ENCODE results near the gene KDSR.

The KDSR gene

DNA sequence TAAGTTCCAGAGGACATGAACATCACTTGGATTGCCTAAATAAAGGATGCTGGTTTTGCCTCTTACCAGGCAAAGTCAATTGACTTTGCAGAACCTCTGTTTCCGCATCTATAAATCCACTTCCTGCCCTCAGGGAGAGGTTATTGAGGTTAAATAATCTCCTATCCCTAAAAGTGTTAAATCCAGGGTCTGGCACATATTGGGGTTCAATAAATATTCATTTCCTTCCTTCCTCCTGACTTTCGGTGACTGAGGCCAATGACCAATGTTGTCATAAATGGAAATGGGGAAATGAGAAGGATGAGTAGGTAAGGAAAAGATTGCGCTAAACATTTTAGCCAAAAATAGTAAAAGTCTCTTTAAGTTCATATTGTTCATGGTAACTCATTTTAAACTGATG, 63.5 kb downstream of the KDSR start:
- DNase-seq (ENCODE audit: low spot score), result no peak

DNA sequence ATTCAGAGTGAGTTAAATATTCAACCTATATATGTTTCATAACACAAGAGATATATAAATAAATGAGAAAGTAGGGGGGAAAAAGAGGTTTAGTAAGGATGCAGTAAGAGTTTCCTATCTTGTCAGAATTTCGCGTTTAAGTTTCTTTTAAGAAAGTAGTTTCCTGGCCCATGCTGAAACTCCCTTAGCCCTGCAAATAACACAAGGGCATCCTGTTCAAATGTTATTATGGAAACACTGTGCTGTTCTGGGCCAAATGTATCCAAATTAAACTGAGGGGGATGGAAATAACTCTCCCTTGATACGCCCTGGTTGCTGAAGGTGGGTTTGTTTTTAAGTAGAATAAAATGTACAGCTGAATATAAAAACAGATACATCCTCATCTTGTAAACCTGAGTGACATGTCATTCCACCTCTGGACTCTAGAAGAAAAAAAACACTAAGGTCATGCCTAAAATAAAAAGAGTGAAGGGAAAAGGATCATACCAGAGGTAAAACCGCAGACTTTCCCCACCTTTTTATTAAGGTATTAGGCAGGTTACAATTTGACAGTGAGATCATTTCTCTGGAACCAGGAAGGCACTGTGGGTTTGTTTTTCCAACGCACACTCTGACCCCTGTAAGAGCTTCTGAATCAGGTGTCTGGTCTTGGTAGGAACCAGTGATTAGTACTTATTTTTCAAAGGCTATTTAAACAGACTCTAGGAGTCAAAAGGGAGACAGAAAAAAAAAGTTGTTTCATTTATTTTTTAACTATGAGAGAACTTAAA, 64.2 kb downstream of the KDSR start:
- no peak for DNase-seq (ENCODE audit: low spot score)

DNA sequence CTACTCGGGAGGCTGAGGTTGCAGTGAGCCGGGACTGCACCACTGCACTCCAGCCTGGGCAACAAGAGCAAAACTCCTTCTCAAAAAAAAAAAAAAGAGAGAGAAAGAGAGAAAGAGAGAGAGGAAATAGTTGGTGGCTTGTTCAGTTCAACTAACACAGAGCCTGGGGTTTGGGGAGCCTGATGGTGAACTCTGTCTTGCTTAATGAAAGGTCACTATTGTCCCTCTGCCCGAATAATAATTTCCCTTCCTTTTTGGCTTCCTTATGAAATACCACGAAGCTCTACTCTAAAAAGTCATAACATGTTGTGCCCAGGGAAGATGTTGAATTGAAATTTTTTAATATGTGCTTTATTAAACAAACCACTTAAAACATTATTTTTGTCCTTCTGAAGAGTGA, 64.8 kb downstream of the KDSR start:
- DNase-seq (ENCODE audit: low spot score), result no peak

DNA sequence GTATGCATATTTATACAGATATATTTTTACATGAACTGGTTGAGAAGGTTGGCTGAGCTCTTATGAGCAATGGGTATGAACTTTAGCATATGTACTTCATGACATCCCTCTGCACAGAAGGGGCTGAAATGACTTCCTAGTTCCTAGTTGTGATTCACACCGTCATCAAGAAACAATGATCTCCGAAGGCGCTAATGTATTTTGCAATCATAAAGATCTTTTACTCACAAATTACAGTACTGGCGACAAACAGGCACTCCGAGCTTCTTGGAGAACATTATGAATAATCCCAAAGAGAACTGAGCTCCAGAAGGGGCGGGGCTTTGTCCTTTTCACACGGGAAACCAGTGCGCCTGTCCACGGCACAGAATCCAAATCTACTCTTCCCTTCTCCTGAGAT, 65.6 kb downstream of the KDSR start:
- DNase-seq (ENCODE audit: low spot score), result no peak

DNA sequence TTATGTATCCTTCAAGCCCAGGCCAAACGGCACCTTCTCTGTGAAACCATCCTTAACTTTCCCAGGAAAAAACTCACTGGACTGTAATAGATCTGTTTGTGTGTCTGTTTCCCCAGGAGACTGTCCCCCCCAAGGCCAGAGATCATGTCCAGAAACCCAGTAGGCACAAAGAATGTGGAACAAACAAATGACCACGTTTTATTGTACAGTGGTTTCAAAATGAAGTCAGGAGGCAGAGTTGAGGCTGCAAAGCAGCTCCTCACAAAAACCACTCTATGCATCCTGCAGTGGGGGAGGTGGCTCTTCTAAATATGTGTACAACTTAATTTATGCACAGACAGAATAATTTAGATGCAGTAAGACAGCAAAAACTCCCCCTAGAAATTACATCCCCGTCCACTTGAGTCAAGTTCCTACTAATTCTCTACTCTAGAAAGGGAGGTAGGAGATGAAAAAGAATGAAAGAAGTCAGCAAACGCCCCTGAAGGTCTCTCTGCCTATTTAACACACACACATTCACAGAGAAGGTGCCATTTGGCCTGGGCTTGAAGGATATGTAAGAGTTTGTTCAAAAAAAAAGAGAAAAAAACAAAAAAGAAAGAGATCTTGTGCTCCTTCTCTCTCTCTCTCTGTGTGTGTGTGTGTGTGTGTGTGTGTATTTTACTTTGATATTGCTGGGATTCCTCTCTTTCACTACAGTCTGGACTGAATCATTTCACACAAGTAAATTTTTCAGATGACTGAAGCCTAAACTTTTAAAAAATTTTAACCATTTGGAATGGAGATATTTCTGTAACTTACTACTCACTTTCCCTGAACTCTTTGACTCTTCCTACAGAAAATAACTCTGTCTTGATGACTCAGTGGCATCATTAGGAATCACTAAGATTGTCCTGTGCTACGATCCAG, 66.9 kb downstream of the KDSR start:
- peak; percentile 18 for DNase-seq (ENCODE audit: low spot score)

DNA sequence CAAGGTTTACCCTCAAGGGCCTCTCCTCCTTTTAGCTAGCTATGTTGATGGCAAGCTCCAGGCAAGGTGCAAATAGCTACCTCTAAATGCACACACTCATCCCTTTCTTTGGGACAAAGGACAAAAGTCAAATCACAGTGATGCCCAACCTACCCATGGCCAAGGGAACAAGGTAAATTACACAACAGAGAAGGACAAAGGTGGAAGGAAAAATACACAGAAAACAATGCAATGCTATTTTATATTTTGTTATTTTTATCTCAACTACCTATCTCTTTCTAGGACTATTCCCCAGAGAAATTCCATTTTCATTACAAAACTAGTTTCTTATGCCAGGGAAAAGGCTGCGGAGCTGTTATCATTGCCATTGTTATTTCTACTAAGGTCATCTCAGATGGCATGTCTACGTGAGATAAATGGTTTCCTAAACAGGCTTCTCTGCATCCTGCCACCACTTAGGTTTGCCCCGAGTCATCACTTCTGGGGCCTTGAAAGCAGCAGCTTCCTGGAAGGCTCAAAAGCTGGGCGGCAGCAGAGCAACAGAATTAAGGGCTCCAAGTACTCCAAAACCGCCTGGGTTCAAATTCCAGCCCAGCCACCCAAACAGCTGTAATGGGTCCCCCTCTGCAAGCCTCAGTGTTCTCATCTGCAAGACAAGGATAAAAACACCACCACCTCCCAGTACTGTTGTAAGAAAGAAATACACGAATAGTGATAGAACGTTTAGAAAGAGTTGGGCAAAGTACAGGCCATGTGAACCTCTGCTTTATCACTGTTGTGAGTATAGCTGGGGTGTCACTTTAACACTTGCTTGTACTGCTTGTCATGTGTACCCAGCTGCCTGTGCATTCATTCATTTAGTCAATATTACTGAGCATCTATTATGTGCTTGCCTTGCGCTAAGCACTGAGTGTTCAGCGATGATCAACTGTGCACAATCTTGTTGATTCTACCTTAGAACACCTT, 68.3 kb downstream of the KDSR start:
- DNase-seq (ENCODE audit: low spot score), result no peak

DNA sequence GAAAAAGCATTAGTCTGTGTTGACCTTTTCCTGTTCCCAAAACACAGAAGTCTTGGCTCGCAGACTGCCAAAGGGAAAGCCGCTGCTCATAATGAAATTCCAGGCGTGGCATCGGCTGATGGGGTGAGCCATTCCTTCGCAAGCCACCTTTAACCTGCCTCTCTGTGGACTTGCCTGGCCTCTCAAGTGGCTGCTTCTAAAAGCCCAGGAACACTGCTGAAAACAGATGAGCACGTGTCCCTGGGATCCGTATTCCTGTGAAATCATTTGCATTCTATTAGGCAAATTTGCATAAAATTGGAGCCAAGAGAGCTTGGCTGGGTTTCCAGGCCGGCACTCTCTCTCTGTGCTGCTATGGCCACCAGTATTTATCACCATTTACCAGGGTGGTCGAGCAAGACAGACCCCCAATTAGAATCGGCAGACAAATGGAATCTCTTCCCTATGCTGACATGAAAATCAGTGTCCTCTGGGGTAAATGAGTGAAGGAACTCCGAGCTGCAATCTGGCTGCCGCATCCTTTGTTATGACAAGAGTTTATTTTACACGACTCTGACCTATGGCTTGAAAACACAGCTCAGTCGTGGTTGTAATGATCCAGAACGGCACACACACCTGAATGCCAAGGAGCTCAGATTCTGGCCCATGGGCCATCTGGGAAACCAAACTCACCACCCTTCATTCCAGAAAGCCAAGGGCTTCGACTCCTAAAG, 69.2 kb downstream of the KDSR start:
- DNase-seq (ENCODE audit: low spot score), result no peak

DNA sequence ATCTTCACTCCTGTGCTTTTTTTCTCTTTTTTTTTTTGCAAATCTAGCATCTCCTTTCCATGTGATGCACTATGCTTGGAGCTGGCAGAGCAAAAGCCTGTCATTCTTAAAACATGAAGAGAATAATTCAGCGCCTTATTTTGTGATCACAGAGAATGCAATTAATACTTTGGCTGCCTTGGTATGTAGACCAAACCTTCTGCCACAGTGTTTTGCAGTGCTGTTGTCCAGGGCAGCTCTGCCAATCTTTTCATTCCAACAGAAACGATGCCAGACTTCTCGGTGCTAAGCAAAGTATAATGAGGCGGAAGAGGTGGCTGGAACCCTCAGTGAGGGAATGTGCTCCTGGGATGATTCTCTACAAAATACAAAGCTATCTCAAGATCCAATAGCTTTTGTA, 73.1 kb downstream of the KDSR start:
- no peak for DNase-seq (ENCODE audit: low spot score)

DNA sequence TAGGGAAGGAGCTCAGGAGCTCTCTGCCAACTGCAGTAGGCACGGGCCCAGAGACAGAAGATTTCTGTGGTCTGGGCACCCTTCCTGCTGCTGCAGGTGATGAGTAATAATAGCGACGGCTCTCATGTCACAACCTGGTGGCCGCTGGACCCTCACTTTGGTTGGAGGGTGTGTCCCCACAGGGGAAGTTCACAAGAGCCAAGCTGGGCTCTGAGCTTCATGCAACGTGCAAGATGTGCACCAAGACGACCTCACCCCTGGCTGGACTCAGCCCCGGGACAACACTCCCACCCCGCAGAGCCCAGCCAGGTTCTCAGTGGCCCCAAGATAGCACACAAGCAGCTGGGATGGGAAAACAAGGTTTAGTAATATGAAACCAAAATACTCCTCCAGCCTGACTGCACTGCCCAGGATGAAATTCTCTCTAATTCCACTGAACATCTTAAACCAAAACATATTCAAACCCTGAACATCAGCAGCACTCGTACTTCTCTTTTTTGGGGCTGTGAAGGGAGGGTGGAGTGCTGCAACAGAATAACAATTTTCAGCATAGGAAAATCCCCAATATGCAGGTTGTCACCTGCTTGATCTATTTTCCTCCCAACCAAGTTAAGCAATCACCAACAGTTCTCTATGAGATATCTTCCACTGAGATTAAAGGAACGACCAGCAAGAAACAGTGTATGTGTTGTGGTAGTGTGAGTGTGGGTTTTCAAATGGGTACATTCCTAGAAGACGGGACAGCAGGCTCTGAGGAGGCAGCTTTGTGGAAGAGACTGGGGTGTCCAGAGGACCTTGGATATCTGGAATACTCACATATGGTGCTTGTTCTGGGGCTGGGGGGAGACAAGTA, 73.9 kb downstream of the KDSR start:
- DNase-seq (ENCODE audit: low spot score), result no peak

DNA sequence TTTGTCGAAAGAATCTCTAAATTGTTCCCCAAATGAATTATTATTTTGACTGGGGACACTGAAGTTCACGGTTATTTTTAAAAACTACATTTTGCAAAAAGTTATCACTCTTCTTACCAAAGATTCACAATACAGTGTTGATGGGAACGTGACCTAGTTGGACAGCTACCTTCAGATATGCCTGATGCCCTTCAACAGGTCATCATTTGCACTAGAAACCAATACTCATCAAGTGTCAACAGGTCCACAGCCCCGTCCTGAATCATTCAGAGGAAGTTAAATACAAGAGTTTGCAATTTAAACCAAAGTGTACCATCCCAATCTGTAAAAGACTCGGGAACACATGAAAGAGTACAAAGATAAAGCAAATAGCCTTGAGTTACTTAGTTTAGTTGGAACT, 75.7 kb downstream of the KDSR start:
- no peak for DNase-seq (ENCODE audit: low spot score)

DNA sequence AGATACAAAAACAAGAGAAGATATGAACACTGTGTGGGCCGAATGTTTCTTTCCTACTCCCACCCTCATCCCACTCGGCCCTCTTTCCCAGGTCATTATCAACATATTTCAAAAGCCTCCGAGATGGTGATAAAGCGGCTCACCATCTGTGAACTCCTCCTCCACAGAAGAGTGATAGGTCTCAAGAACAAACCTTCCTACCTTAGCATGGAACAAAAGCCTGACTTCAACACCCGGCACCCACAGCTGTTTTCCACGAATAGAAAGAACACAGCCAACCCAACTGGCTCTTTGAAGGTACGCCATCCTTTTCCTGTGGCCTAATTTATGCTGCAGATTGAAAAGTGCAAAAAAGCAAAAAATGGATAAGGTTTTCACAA, 76.2 kb downstream of the KDSR start:
- no peak for DNase-seq (ENCODE audit: low spot score)

DNA sequence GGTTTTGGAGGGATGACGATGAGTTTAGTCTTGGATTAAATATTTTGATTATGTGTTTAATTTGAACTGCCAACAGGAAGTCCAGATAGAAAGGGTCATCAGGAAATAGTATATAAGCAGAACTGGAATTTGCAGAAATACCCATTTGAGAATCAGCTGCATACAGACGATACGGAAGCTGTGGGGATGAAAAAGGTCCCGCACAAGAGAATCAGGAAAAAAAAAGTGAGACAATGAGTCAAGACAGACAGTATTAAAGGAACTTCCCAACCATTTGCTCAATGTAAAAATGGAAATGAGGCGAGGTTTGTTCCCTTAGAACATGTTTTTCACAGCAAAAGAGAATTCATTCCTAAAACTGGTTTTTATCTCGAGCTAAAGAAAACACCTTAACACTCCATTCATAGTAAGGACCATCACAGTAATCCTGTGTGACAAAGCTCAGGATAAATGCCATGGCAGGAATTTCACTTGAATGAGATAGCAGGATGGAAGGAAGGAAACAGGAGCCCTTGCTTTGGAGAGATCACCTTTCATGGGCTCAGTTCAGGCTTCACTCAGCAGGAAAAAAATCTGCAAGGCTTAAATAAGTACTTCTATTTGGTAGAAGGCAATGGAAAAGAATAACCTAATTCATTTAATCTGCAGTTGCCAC, 76.7 kb downstream of the KDSR start:
- no peak for DNase-seq (ENCODE audit: low spot score)

DNA sequence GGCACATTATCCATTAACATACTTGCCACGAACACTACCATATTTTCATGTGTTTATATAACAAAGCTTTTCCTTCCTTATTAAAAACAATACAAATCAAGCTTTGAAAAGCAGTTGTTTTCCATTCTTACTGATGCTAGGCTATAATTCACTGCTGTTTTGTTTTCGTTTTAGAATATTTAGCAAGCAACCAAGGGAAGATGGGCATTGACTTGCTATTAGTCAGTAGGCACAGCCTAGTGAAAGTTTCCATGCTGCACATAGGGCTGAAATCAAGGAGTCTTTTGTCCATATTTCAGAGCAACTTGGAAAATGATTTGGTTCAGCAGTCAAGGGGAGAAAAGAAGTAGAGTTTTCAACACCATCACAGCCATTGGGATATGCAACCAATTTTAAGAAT, 78.7 kb downstream of the KDSR start:
- DNase-seq (ENCODE audit: low spot score), result no peak

DNA sequence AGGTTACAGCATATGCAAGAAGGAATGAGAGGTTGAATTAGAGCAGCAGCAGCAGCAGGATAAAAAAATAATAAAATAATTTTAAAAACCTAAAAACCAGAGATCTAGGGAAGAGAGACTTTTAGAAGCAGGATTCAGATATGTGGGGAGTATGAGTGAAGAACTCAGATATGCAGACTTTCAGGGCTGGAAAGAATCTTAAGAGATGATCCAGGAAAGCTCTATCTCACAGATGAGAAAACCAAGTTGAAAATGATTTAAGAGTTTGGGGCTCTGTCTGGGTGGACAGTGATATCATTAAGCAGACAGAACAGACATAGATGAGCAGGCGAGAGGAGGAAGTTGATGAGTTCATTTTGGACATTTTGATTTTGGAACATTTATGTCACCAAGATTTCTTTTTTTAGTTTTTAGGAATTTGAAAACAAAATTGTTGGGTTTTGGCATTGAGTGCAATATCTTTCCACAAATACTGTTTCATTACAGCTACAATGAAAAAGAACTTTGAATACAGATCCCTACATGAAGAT, 79.2 kb downstream of the KDSR start:
- DNase-seq (ENCODE audit: low spot score), result no peak

DNA sequence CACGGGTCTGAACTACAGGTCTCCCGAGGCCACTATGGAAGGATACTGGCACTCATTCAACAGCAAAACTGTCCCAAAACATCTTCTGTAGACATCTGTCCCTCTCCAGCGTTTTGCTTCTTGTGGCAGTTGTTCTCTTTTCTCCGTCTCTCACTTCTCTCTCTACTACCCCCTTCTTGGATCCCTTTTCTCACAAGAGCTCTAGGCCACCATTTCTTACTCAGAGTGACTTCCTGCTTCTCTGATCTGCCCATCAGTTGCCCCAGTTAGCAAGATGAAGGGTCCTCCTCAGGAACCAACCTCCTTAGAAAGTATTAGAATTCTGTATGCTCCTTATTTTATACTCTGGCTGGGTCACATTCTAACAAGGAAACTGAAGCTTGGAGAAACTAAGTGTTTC, 80.1 kb downstream of the KDSR start:
- DNase-seq (ENCODE audit: low spot score), result no peak

DNA sequence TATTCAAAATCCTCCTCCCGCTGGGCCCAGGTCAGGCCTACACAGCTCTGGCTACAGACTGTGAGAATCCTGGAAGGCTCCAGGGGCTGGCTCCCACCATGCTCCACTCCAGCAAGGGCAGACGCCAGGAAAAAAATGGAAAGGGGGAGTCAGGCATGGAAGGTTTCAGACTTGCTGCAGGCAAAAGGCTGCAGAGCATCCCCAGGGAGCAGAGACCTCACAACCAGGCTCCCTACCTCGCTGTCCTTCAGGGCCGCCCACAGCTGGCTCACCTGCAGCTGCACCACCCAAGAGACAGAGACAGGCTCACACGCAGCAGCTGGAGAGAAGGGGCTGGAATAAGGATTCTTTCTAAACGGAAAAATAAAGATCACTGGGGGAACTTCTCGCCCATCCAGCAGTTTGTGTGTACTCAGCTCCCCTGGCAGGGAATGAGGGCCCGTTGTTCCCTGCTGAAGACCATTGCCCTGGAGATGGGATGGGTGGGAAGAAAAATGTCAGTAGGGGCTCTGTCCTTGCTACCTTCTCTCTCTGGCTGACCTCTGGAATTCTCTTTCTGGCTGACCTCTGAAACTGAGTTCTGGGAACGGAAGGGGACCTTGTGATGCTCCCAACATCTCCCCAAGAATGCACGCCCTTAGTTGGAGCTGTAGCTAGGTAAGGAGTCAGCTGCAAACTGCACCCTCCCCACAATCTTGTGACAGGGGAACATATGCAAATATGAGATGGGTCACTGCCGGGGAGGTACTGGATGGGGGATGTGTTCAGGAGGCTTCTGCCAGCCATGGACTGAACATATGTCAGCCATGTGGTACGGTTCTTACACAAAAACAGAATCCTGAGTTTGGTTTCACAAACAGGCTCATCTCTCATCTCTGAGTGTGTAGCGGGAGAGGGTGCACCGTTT, 81.9 kb downstream of the KDSR start:
- DNase-seq (ENCODE audit: low spot score), result no peak

DNA sequence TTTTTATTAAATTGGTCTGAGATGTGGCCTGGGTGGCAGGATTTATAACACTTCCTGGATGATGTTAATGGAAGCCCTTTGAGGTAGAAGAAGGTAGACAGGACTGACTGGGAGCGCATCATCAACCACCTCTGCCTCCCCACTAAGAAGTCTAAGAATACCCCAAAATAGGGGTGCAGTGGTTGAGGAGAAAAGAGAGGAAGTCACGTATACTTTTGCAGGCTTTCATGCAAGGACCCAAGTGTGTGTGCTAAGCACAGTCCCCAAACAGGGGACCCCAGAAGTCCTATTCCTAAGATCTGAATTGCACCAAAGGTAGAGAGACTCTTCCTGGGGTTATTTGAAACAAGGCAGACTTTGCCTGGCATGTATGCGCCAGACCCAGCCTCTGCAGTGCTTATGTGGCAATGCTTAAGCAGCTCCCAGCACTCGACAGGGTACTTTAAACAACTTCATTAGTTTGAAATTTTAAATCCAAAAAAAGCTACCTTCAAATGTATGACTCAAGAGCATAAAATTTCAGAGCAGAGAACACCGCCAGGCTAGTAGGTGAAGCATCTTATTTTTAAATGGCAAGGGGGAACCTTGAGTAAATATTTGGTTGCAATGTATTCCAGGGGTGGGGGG, 82.7 kb downstream of the KDSR start:
- no peak for DNase-seq (ENCODE audit: low spot score)
